Loucy (cell line): Measurements from ENCODE around the gene MAP9.

Experiments used
- H2AFZ ChIP-seq: fragments of 200-600 bp; sonication (generic); 2 replicates; pipeline ENCODE4 v1.6.0; 2016; ENCODE audit warnings: antibody characterized with exemption, mild to moderate bottlenecking, low read length, moderate library complexity
- H3F3A ChIP-seq: fragments of 200-600 bp; 2 replicates; pipeline ENCODE4 v1.6.0; 2016; ENCODE audit warnings: antibody characterized with exemption, low read depth, mild to moderate bottlenecking
- H3K27me3 ChIP-seq: fragments of 200-600 bp; sonication (generic); 2 replicates; pipeline ENCODE4 v1.6.1; 2014; ENCODE audit warnings: low read length, mild to moderate bottlenecking; ENCODE audit not compliant: insufficient read depth, poor library complexity, severe bottlenecking
- H3K36me3 ChIP-seq: fragments of 200-600 bp; sonication (generic); 2 replicates; pipeline ENCODE4 v1.6.1; 2016; ENCODE audit warnings: low read length; ENCODE audit not compliant: insufficient read depth
- H3K4me1 ChIP-seq: fragments of 200-600 bp; sonication (generic); 2 replicates; pipeline ENCODE4 v1.5.1; 2014; ENCODE audit warnings: low read length, mild to moderate bottlenecking; ENCODE audit not compliant: insufficient read depth, poor library complexity, severe bottlenecking
- H3K4me2 ChIP-seq: fragments of 200-600 bp; sonication (generic); 2 replicates; pipeline ENCODE4 v1.6.0; 2014; ENCODE audit warnings: antibody characterized with exemption, low read length, low read depth, mild to moderate bottlenecking; ENCODE audit not compliant: poor library complexity, severe bottlenecking
- H3K4me3 ChIP-seq: fragments of 200-600 bp; sonication (generic); 2 replicates; pipeline ENCODE4 v1.5.1; 2014; ENCODE audit warnings: low read length, mild to moderate bottlenecking, mixed read lengths; ENCODE audit not compliant: poor library complexity, severe bottlenecking
- H3K79me2 ChIP-seq: fragments of 200-600 bp; sonication (generic); 2 replicates; pipeline ENCODE4 v1.6.1; 2014; ENCODE audit warnings: low read length; ENCODE audit not compliant: insufficient read depth
- H3K9ac ChIP-seq: fragments of 200-600 bp; sonication (generic); 2 replicates; pipeline ENCODE4 v1.6.0; 2014; ENCODE audit warnings: mild to moderate bottlenecking, low read depth, low read length, moderate library complexity; ENCODE audit not compliant: poor library complexity, severe bottlenecking
- H3K9me2 ChIP-seq: fragments of 200-600 bp; sonication (generic); replicated peaks from 2 replicates; pipeline ENCODE4 v1.6.1; 2016; ENCODE audit warnings: low read depth, low read length, mixed read lengths
- H3K9me3 ChIP-seq: fragments of 200-600 bp; sonication (generic); 2 replicates; pipeline ENCODE4 v1.6.1; 2014; ENCODE audit warnings: mild to moderate bottlenecking, antibody characterized with exemption, low read length, low read depth; ENCODE audit not compliant: insufficient read depth
- H4K20me1 ChIP-seq: fragments of 200-600 bp; sonication (generic); 2 replicates; pipeline ENCODE4 v1.6.0; 2014; ENCODE audit warnings: antibody characterized with exemption, low read length, mild to moderate bottlenecking; ENCODE audit not compliant: insufficient read depth, poor library complexity, severe bottlenecking
- CTCF ChIP-seq: fragments of 200-600 bp; sonication (generic); conservative IDR thresholded peaks from 2 replicates; pipeline ENCODE4 v1.5.1; 2014; ENCODE audit warnings: mild to moderate bottlenecking, antibody characterized with exemption, low read length
- EZH2phosphoT487 ChIP-seq: fragments of 200-600 bp; IDR thresholded peaks from 2 replicates; pipeline ENCODE4 v1.6.1; 2018; ENCODE audit warnings: antibody characterized with exemption, mild to moderate bottlenecking, moderate library complexity, borderline replicate concordance

Gene MAP9

GRCh38 chr4:155307731-155308277, 69.0 kb downstream of the MAP9 start:
- no peaks in the 10 kb centered on the region for H3K9me3 ChIP-seq
- no peaks in the 10 kb centered on the region for H3K27me3 ChIP-seq
- no peak overlapping the region for H3K4me2 ChIP-seq
- H3F3A ChIP-seq: no peaks in the 10 kb centered on the region
- no peaks in the 10 kb centered on the region for H4K20me1 ChIP-seq
- H3K79me2 ChIP-seq: no peaks in the 10 kb centered on the region
- no peak overlapping the region for H3K4me3 ChIP-seq
- H3K4me1 ChIP-seq: no peaks in the 10 kb centered on the region
- no peaks in the 10 kb centered on the region for H3K36me3 ChIP-seq
- H3K9me2 ChIP-seq: no peaks in the 10 kb centered on the region
- no peak for TF ChIP-seq EZH2phosphoT487
- TF ChIP-seq CTCF: no peak
- H3K9ac ChIP-seq: no peak overlapping the region
- H2AFZ ChIP-seq: no peak overlapping the region

GRCh38 chr4:155305619-155306018, 71.1 kb downstream of the MAP9 start:
- Histone ChIP-seq H3K27me3 (no peaks in the 10 kb centered on the region), H3K9me3 (no peaks in the 10 kb centered on the region), H4K20me1 (no peaks in the 10 kb centered on the region)

GRCh38 chr4:155304375-155304774, 72.4 kb downstream of the MAP9 start:
- Histone ChIP-seq H3K79me2 (no peaks in the 10 kb centered on the region), H3K9me3 (no peaks in the 10 kb centered on the region), H3K36me3 (no peaks in the 10 kb centered on the region), H3K4me2 (no peak overlapping the region), H3K9ac (no peak overlapping the region), H4K20me1 (no peaks in the 10 kb centered on the region), H3K4me1 (no peaks in the 10 kb centered on the region), H3F3A (no peaks in the 10 kb centered on the region), H3K27me3 (no peaks in the 10 kb centered on the region), H3K4me3 (no peak overlapping the region), H3K9me2 (no peaks in the 10 kb centered on the region), H2AFZ (no peak overlapping the region)
- TF ChIP-seq EZH2phosphoT487 (no peak), CTCF (no peak)

More at GRCh38 chr4:155305619-155306018, 71.1 kb downstream of the MAP9 start:
- H3K36me3 ChIP-seq: no peaks in the 10 kb centered on the region
- H2AFZ ChIP-seq: no peak overlapping the region
- no peak for TF ChIP-seq CTCF
- TF ChIP-seq EZH2phosphoT487: no peak
- H3K4me3 ChIP-seq: no peak overlapping the region
- H3K9ac ChIP-seq: no peak overlapping the region
- no peaks in the 10 kb centered on the region for H3K9me2 ChIP-seq
- no peaks in the 10 kb centered on the region for H3K79me2 ChIP-seq
- no peaks in the 10 kb centered on the region for H3F3A ChIP-seq
- H3K4me1 ChIP-seq: no peaks in the 10 kb centered on the region
- H3K4me2 ChIP-seq: no peak overlapping the region
